HEK293 (cell line): Measurements from ENCODE around the gene FAM24B.

Experiments
- CTCF ChIP-seq: fragments of 450-650 bp; formaldehyde crosslinking; IDR thresholded peaks from 2 replicates; pipeline ENCODE4 v1.5.1; 2016; ENCODE audit warnings: missing biosample characterization, missing genetic modification characterization
- YY1 ChIP-seq: fragments of 450-650 bp; formaldehyde crosslinking; IDR thresholded peaks from 2 replicates; pipeline ENCODE4 v1.5.1; 2018; ENCODE audit warnings: missing biosample characterization, missing genetic modification characterization
- ZNF26 ChIP-seq: fragments of 450-650 bp; formaldehyde crosslinking; IDR thresholded peaks from 2 replicates; pipeline ENCODE4 v1.5.1; 2016; ENCODE audit warnings: missing biosample characterization, missing genetic modification characterization
- ZNF785 ChIP-seq: fragments of 450-650 bp; formaldehyde crosslinking; IDR thresholded peaks from 2 replicates; pipeline ENCODE4 v1.5.1; 2016; ENCODE audit warnings: missing biosample characterization, missing genetic modification characterization

- TF ChIP-seq ZNF785 (tag by site-specific recombination) (no peak), CTCF (no peak), YY1 (tag by site-specific recombination) (no peak), ZNF26 (no peak)
Observed at GRCh38 chr10:122910310-122910709, 30.9 kb upstream of the FAM24B start, which contains the start of gene FAM24A.
